Duodenal mucosa (tissue), 2 donors: ENCODE results near the gene OBSCN.
"Not testable (repeated sequence)": the region's sequence is repeated elsewhere in the genome, so short reads cannot be mapped to it uniquely, and the experiment has no call there.

Experiments
- H3K27ac ChIP-seq: one replicate; pipeline ENCODE4 v1.7.0; 2013; ENCODE audit warnings: low read depth, low read length
- H3K27me3 ChIP-seq, 2 donors: one replicate each; pipeline ENCODE4 v1.7.0; 2013; ENCODE audit warnings: low read length in 2 of 2, control low read depth in 1 of 2; ENCODE audit not compliant: insufficient read depth in 2 of 2, control insufficient read depth in 1 of 2
- H3K36me3 ChIP-seq, 2 donors: one replicate each; pipeline ENCODE4 v1.7.0; 2013; ENCODE audit warnings: low read length in 2 of 2, control low read depth in 1 of 2; ENCODE audit not compliant: insufficient read depth in 2 of 2, control insufficient read depth in 1 of 2
- H3K4me1 ChIP-seq, 2 donors: one replicate each; pipeline ENCODE4 v1.7.0; 2013; ENCODE audit warnings: low read length in 2 of 2, control low read depth in 1 of 2; ENCODE audit not compliant: insufficient read depth in 2 of 2, control insufficient read depth in 1 of 2
- H3K4me3 ChIP-seq, 2 donors: one replicate each; pipeline ENCODE4 v1.7.0; 2013; ENCODE audit warnings: low read length in 2 of 2, low read depth in 1 of 2
- H3K9ac ChIP-seq, 2 donors: one replicate each; pipeline ENCODE4 v1.7.0; 2013; ENCODE audit warnings: low read length in 2 of 2, low read depth in 1 of 2
- H3K9me3 ChIP-seq, 2 donors: one replicate each; pipeline ENCODE4 v1.7.0; 2013; ENCODE audit warnings: low read length in 2 of 2, control low read depth in 1 of 2; ENCODE audit not compliant: control insufficient read depth in 1 of 2

OBSCN gene

DNA sequence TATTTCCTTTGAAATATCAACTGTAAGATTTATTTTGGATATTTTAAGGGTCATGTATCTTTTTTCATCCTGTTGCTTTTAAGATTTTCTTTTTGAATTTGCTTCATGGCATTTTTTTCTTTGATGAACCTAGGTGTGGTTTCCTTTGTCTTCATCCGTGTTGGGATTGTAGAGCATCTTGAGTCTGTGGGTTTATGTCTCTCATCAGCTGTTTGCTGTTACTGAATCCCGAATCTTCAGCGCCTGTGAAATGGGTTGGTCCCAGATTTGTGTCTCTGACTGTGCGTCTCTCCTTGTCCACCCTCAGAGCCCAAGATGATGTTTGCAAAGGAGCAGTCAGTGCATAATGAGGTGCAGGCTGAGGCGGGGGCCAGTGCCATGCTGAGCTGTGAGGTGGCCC lies 36.1 kb downstream of the OBSCN start:
- Histone ChIP-seq H3K36me3 (peaks cover 9 to 10% of the 10 kb centered on the region in 2 donors), H3K9me3 (peaks cover 37 to 60% of the 10 kb centered on the region in 2 donors)
- H3K27me3 ChIP-seq, H3K4me3 ChIP-seq, H3K9ac ChIP-seq, H3K27ac ChIP-seq, H3K4me1 ChIP-seq: not testable (repeated sequence)

DNA sequence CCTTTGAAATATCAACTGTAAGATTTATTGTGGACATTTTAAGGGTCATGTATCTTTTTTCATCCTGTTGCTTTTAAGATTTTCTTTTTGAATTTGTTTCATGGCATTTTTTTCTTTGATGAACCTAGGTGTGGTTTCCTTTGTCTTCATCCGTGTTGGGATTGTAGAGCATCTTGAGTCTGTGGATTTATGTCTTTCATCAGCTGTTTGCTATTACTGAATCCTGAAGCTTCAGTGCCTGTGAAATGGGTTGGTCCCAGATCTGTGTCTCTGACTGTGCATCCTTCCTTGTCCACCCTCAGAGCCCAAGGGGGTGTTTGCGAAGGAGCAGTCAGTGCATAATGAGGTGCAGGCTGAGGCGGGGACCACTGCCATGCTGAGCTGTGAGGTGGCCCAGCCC lies 37.3 kb downstream of the OBSCN start:
- Histone ChIP-seq H3K9me3 (peaks cover 37 to 60% of the 10 kb centered on the region in 2 donors), H3K36me3 (peaks cover 9 to 10% of the 10 kb centered on the region in 2 donors), H3K4me1 (no peaks in the 10 kb centered on the region), H3K27me3 (no peaks in the 10 kb centered on the region), H3K27ac (no peak overlapping the region), H3K4me3 (no peak overlapping the region), H3K9ac (no peak overlapping the region)

DNA sequence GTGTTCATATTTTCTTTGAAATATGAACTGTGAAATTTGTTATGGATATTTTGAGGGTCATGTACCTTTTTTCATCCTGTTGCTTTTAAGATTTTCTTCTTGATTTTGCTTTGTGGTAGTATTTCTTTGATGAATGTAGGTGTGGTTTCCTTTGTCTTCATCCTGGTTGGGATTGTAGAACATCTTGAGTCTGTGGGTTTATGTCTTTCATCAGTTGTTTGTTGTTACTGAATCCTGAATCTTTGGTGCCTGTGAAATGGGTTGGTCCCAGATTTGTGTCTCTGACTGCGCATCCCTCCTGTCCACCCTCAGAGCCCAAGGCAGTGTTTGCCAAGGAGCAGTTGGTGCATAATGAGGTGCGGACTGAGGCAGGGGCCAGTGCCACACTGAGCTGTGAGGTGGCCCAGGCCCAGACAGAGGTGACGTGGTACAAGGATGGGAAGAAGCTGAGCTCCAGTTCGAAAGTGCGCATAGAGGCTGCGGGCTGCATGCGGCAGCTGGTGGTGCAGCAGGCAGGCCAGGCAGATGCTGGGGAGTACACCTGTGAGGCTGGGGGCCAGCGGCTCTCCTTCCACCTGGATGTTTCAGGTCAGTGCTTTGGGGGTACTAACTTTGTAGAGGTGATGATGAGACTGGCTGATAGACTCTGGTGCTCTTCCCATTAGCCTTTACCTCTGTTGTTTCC lies 38.5 kb downstream of the OBSCN start:
- Histone ChIP-seq H3K36me3 (peaks cover 9 to 10% of the 10 kb centered on the region in 2 donors), H3K9me3 (peaks cover 29 to 50% of the 10 kb centered on the region in 2 donors)

DNA sequence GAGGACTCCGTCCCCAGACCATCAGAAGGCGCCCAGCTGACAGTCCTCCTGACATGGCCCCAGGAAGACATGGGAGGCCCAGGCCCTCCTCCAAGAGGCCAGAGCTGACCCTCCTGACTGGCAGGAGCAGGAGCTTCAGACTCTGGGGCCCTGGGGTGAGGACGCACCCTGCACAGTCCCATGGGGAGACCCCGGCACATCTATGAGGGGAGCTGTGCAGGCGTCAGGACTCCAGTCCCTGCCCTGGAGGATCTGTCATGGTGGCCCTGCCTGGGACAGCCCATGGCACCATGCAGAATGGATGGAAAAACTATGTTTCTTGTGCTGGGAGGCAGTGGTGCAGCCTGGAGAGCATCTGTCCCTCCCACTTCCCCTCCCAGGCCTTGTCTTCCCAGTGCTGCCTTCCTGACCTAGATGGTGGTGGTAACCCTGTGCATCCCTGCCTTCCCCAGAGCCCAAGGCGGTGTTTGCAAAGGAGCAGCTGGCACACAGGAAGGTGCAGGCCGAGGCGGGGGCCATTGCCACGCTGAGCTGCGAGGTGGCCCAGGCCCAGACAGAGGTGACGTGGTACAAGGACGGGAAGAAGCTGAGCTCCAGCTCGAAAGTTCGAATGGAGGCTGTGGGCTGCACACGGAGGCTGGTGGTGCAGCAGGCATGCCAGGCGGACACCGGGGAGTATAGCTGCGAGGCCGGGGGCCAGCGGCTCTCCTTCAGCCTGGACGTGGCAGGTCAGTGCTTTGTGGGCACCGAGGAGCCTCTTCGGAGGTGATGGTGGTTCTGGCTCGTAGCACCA lies 41.9 kb downstream of the OBSCN start:
- Histone ChIP-seq H3K36me3 (peaks cover 6 to 9% of the 10 kb centered on the region in 2 donors), H3K4me1 (no peaks in the 10 kb centered on the region), H3K27ac (no peak overlapping the region), H3K27me3 (no peaks in the 10 kb centered on the region), H3K4me3 (no peak overlapping the region), H3K9ac (no peak overlapping the region), H3K9me3 (peaks cover 7 to 22% of the 10 kb centered on the region in 2 donors)

More for the DNA sequence above, 38.5 kb downstream of the OBSCN start:
- Histone ChIP-seq H3K4me1 (no peaks in the 10 kb centered on the region), H3K4me3 (no peak overlapping the region), H3K27ac (no peak overlapping the region), H3K27me3 (no peaks in the 10 kb centered on the region), H3K9ac (no peak overlapping the region)

DNA sequence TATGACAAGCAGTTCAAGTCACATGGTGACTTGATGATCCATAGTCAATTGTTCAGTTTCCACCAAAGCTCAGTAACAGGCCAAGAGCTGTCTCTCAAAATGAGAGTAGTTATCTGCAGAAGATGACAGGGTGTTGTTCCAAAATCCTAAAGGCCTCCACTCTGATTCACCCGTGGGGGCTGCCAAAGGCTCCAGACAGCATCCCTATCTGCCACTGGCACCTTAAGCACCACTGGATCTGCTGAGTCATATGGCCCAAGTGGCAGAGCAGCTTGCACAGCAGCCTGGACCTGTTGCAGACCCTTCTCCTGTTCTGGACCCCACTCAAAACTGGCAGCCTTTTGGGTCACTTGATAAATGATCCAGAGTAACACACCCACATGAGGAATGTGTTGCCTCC lies 44.6 kb downstream of the OBSCN start:
- not testable (repeated sequence) for H3K27ac ChIP-seq, H3K4me3 ChIP-seq, H3K4me1 ChIP-seq, H3K27me3 ChIP-seq, H3K36me3 ChIP-seq, H3K9me3 ChIP-seq, H3K9ac ChIP-seq

DNA sequence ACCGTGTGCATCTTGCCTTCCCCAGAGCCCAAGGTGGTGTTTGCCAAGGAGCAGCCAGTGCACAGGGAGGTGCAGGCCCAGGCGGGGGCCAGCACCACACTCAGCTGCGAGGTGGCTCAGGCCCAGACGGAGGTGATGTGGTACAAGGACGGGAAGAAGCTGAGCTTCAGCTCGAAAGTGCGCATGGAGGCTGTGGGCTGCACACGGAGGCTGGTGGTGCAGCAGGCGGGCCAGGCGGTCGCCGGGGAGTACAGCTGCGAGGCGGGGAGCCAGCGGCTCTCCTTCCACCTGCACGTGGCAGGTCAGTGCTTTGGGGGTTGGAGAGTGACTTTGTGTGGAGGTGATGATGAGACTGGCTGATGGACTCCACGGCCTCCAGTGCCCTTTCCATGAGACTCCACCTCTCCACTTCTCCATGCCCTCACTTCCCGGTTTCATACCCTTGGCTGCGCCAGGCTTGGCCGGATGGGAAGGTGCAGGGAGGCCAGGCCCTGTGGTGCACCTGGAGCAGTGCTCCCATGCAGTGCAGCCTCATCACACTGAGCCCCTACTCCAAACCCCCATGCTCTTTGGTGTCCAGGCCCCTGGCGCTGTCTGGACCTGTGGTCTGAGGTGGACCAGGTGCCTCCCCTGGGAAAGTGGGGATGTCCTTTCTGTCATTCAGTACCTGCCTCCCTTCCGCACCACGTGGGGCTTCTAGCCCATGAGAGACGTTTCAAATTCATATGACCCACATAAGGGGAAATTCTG lies 49.0 kb downstream of the OBSCN start:
- no peak overlapping the region for H3K27ac ChIP-seq
- H3K4me1 ChIP-seq = no peaks in the 10 kb centered on the region
- no peaks in the 10 kb centered on the region for H3K36me3 ChIP-seq
- no peak overlapping the region for H3K4me3 ChIP-seq
- no peaks in the 10 kb centered on the region for H3K9me3 ChIP-seq
- H3K9ac ChIP-seq = no peak overlapping the region
- no peaks in the 10 kb centered on the region for H3K27me3 ChIP-seq

DNA sequence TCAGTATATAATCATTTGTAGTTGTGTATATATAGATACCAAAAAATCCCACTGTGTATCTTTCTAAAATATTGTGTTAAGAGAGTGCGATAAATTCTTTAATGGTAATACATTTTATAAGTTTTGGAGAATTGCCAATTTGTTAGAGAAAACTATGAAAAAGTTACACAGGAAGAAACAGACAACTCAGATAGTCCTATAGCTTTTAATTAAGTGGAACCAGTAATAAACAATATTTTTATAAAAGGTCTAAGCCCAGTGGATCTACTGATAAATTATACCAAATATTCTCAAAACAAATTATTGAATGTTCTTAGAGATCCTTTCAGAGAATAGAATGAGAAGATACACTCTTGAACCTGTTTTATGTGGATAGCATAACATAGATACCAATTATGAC lies 50.6 kb downstream of the OBSCN start:
- Histone ChIP-seq H3K4me3 (no peak overlapping the region), H3K27me3 (no peaks in the 10 kb centered on the region), H3K27ac (no peak overlapping the region), H3K9me3 (no peaks in the 10 kb centered on the region), H3K4me1 (no peaks in the 10 kb centered on the region), H3K9ac (no peak overlapping the region), H3K36me3 (no peaks in the 10 kb centered on the region)

DNA sequence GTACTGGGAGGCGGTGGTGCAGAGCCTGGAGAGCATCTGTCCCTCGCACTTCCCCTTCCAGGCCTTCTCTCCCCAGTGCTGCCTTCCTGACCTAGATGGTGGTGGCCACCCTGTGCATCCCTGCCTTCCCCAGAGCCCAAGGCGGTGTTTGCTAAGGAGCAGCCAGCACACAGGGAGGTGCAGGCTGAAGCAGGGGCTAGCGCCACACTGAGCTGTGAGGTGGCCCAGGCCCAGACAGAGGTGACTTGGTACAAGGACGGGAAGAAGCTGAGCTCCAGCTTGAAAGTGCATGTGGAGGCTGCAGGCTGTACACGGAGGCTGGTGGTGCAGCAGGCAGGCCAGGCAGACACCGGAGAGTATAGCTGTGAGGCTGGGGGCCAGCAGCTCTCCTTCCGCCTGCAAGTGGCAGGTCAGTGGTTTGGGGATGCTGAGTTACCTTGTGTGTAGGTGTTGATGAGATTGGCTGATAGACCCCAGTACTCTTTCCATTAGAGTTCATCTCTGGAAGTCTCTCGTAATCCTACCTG lies 51.6 kb downstream of the OBSCN start:
- H3K36me3 ChIP-seq = no peaks in the 10 kb centered on the region
- H3K4me1 ChIP-seq = no peaks in the 10 kb centered on the region
- no peak overlapping the region for H3K27ac ChIP-seq
- no peaks in the 10 kb centered on the region for H3K27me3 ChIP-seq
- H3K9me3 ChIP-seq = no peaks in the 10 kb centered on the region
- H3K9ac ChIP-seq = no peak overlapping the region
- no peak overlapping the region for H3K4me3 ChIP-seq

DNA sequence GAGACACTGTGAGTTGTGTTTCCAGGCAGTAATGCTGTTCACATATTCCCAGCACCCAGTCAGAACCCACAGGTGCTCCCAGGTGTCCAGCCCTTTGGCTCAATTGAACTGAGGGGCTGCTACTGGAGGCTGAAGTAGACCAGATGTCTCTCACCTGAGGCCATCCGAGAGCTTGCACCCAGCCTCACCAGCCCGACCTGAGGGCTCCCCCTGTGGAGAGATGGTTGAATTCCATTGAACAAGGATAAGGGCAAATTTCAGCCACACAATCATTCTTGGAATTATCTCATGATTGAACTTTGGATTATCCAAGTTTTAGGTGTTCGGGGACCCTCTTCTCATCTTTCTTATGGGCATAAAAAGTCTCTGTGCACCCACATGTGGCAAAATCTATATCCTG lies 52.1 kb downstream of the OBSCN start:
- Histone ChIP-seq H3K4me1 (no peaks in the 10 kb centered on the region), H3K27me3 (no peaks in the 10 kb centered on the region), H3K27ac (no peak overlapping the region), H3K9ac (no peak overlapping the region), H3K9me3 (no peaks in the 10 kb centered on the region), H3K4me3 (no peak overlapping the region), H3K36me3 (no peaks in the 10 kb centered on the region)

DNA sequence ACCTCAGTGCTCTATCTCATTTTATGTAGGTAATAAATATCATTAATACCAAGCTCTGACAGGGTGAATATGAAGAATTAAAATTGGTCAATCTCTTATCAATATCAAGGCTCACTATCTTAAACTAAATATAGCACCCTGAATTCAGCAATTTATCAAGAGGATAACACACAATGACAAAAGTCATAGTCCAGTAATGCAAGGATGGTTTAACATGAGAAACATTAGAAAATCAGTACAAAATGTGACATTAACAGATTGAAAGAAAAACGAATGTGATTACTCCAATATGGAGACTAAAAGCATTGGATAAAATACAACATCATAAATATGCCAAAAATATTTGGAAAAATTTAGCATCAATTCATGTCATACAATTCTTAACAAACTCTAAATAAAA lies 53.9 kb downstream of the OBSCN start:
- Histone ChIP-seq H3K27me3 (no peaks in the 10 kb centered on the region), H3K4me1 (no peaks in the 10 kb centered on the region), H3K4me3 (no peak overlapping the region), H3K9ac (no peak overlapping the region), H3K27ac (no peak overlapping the region), H3K36me3 (no peaks in the 10 kb centered on the region), H3K9me3 (no peaks in the 10 kb centered on the region)
